PC-3 (cell line): ENCODE measurements around the gene KCTD11.

Experiments
- CTCF ChIP-seq: fragments of 300-600 bp; sonication (generic); conservative IDR thresholded peaks from 2 replicates; pipeline ENCODE4 v1.5.1; 2017; ENCODE audit warnings: antibody characterized with exemption, low read depth, mild to moderate bottlenecking, low read length
- EZH2 ChIP-seq: fragments of 300-600 bp; sonication (generic); IDR thresholded peaks from one replicate; pipeline ENCODE4 v1.6.1; 2017; ENCODE audit warnings: antibody characterized with exemption, mild to moderate bottlenecking, low read length; ENCODE audit not compliant: unreplicated experiment

GRCh38 chr17:7329997-7330637 lies 21.8 kb upstream of the KCTD11 start:
- TF ChIP-seq CTCF (no peak), EZH2 (no peak)
